HG03095 (cell line): ENCODE measurements around the gene PPM1L.

Source experiments
- ATAC-seq: cut with Tn5 transposase; IDR thresholded peaks from one replicate; pipeline ENCODE4 v1.9.1; 2021; ENCODE audit warnings: moderate library complexity; ENCODE audit not compliant: unreplicated experiment

Gene PPM1L

DNA sequence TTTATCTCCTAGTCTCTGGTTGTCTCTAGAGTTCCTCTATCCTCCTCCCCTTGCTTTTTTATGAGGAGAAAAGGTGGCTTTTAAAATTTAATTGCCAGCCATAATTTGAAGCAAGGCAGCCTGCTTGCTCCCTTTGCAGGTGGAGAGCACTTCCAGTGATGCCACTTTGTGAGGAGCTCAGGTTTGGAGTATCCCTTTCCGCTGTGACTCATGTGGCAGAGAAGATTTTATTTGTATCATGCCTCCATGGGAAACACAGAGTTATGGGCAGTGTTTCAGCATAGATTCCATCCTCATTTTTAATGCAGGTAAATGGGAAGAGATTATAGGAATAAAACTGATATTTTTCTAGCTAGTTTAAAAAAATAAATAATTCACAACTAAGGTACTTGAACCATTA lies 7.0 kb downstream of the PPM1L start:
- no peak for ATAC-seq

DNA sequence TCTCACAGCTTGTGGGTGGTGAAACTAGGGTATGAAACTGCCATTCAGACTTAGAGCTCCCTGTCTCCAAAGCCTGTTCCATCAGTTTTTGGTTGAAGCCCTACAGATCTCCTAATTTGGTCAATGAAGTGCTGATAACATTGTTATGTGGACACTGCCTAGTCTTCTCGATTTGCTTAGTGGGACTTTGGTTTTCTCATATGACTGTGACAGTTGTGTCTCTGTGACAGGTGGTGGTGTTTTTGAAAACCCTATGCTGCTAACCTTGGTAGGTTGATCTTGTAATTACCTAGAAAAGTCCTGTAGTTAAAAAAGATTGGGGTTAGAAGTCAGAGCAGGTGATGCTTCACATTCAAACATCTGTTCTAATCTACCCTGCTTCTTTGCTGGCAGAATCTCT lies 9.2 kb downstream of the PPM1L start:
- ATAC-seq, result no peak

DNA sequence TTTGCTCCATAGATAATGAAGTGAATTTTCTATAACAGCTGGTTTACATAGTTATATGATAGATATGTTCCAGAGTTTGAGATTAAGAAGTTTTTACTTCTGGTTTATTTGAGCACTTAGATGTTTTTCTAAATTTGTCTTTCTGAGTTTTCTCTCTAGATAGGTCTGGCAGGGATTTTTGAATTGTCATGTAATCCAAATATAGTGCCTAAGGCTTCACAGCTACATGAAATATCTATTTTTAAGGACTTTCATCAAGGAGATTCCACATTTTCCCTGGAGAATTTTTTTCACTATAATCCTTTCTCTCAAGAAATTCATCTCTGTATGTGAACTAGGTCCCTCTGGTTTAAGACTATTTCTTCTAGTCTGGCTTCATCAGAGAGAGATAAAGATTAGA lies 12.0 kb downstream of the PPM1L start:
- ATAC-seq, result no peak

DNA sequence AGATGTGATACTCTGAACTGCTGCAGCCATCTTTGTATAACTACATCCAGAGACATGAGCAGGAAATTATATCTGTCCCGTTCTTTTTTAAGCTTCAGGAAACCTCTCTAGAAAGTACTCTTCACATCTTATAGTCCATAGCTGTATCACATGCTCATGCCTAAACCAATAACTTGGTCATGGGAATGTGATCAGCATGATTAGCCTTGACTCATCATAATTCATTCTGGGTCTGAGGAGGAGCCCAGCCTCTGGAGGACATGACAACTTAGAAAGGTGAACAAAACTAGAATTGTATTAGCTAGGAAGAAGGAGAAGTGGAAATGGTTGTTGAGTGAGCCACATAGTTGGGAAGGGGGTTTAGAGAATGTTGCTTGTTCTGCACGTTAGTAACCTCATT lies 12.9 kb downstream of the PPM1L start:
- no peak for ATAC-seq

DNA sequence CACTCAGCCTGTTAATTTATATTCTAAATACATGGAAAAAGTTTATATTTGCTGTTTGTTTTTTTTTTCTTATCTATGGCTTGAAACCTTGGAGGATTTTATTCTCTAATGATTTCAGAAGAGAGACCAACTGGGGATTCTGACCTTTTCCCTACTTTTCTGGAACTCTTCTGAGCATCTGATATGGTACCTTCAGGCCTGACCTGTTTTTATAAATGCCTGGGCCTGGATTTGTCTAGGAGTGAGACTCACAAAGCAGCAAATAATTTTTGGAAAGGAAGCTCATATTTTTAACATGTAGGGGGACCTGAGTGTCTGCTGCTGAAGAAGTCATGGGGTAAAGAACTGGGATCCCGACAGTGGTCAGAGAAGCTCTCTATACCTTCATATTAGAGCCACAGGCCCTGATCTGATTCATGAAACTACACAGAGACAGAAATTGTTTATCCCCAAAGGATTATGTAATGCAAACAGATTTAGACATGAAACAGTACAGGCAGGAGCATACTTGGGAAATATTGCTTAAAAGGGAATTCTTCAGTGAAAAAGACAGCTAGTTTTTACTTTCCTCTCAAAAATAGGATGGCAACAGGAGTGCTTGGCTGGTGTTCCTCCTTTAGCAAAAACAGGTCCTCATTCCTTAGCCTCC lies 15.9 kb downstream of the PPM1L start:
- ATAC-seq, result no peak

DNA sequence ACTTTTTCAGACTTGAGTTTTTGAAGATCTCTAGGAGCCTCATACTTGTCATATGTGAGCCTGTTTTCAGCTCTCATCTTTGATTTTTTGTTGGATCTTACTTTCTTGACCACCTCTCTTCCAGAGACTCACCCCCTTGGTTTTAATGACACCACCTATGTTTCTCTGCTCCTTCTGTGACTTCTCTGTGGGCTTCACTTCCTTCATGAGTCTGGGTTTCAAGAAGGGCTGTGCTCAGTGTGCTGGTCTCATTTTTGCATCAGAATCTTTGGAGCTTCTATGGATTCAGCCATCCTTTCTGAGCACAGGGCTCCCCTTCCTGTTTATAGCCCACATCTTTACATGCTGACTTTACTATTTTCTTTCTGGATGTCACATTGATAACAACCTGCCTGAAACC lies 17.7 kb downstream of the PPM1L start:
- ATAC-seq, result no peak

DNA sequence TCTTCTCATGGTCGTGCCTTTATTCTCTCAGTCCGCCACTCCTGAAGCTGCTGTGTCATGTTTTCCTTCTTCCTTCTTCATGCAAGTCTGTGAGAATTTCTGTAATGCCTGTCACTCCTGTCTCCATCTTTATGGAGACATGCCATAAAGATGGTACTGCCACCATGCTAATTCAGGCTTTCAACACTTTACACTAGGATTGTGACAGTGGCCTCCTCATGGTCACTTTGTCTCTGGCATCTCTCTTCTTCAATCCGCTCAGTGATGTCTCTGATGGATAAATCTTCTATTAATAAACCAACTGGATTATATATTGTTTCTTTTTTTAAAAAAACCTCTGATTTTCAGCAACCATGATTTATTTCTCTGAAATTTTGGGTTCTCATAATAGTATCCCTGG lies 18.1 kb downstream of the PPM1L start:
- ATAC-seq, result no peak

DNA sequence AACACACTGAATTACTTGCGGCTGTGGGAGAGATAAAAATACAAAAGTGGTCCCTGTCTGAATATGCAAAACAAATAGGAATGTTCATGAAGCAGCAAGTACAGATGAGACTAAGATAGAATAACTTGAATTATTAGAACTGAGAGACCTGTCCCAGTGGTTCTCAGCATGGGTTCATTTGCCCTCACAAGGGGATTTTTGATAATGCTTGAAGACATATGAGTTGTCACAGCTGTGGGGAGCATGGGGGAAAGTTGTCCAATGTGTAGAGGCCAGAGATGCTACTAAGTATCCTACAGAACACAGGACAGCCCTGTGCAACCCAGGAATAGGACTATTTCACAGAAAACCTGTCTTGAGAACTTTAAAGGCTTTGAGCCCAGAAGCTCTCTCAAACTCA lies 22.4 kb downstream of the PPM1L start:
- no peak for ATAC-seq

DNA sequence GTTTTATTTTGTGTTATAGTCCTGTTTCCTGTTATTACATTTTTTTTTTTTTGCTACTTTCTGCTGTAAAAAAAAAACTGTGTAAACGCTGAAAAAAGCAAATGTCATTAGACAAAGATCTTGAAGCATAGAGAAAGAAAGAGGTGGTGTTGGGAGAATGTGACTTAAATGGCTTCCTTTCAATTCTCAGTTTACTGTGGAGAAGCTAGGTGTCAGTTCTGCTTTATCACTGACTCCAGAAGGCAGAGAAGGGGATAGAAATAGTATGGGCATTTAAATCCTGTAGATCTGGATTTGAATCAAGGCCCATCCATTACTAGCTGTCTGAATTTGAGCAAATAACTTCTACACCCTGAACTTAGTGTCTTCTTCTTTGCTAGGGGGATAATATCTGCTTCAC lies 23.0 kb downstream of the PPM1L start:
- no peak for ATAC-seq

DNA sequence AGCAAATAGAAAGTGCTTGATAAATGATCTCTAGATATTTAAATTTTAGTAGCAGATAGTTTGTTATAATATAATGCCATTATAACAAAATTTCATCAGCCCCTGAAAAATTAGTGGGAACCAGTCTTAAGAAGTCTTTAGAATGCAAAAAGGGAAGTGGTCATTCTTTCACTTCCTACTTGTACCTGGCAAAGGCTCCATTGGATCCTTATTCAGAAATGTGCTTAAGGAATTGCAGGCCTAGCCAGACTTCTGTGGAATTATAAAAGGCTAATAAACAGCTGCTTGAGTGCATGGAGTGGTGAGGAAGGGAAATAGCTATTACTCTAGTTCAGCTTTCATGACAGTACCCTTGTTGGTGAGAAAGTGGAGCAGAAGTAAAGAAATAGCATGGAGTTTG lies 24.2 kb downstream of the PPM1L start:
- no peak for ATAC-seq

DNA sequence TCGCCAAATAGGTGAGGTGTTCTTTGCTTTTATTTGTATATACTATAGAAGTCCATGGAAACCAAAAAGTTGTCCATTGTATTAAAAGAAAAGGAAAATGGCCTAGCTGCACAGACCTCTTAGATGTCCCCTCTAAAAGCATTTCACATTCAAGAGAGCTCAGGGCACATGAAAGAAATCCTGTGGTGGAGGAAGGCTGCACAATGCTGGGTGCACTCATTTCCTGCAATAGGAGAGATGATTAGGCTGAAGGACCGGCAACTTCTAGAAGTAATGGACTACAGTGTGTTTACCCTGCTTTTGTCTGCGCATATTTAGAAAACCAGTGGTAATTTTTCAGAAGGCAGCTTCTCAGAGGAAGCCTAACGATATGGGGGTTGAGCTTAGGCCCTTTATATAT lies 25.4 kb downstream of the PPM1L start:
- ATAC-seq, result no peak

DNA sequence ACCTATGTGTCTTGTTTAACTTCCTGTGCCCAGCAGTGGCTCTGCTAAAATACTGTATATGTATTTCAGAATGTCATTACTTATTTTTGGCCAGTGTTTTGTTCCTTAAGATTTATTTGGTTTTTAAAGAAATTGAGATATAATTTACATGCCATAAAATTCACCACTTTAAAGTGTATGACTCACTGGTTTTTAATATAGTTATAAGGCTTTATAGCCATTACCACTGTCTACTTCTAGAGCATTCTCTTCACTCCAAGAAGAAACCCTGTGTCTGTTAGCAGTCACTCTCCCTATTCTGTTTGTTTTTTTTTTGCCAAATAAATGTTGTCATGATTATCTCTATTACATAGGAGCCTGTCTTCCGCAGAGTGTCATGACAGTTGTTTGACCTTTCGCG lies 25.8 kb downstream of the PPM1L start:
- ATAC-seq, result no peak

DNA sequence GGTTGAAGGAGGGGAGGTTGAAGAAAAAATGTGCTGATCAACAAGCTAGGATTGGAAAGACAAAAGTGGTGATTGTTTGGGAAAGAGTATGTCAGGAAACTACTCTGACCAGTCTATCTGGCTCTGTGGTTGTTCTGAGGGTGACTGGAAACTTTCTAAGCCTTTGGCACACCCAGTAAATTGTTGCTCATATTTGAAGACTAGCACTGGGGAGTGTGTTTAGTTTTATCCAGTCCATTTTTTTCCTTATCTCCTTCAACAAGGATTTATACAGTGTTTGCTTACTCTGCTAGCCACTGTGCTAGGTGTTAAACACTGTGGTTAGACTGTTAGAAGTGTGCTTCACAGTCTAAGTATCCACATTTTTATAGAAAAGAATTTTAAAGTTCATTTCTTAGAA lies 28.8 kb downstream of the PPM1L start:
- ATAC-seq, result no peak

DNA sequence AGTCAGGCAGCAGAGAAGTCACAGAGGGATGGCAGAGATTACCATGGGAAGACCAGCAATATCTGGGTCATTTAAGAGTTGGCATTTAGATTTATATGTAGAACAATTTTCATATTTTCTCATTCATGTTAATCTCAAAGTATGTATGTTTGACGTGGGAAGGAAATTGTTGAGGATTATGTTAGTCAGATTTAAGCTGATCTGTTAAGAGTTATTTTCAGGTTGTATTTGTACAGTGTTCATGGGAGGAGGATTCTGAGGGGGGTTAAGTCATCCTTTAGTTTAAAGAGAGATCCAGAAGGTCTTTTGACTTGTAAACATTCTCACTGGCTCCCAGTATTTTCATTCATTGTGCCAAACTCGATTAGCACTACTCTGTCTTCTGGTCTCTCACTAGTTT lies 34.7 kb downstream of the PPM1L start:
- ATAC-seq, result no peak

DNA sequence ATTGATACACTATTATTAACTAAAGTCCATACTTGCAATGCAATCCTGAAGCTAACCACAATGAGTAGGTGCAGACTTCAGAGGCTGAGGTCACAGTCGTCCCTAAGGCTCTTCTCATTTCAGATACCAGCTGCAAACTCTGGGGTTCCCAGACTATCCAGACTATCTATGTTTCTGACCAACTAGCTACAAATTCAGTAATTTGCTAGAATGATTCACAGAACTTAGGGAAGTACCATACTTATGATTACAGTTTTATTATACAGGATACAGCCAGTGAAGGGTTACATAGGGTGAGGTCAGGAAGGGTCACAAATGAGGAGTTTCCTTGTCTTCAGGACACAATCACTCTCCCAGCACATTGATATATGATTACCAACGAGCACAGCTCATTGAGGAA lies 36.5 kb downstream of the PPM1L start:
- no peak for ATAC-seq

DNA sequence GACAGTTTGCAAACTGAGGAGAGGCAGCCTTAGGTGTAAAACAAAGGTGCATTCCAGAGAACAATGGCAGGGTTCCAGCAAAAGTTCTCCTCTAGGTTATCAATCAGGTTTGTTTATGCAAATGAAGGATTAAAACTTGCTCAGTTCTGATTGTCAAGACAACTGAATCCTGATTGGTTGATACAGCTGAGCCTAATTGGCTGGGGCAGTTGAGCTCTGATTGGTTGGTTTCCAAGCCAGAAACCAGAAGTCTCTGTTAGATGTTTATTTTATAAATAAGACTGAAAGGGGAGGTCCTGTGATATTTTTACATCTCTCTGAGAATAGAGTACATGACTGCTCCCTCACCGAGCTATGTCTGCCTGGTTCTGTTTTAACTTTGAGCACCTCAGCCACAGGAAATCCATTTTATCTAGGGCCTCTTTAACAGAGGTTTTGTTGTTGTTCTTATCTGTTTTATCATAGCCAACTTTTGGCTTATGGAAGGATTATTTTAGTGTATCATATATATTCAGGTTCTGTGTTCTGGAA lies 37.8 kb downstream of the PPM1L start:
- no peak for ATAC-seq

DNA sequence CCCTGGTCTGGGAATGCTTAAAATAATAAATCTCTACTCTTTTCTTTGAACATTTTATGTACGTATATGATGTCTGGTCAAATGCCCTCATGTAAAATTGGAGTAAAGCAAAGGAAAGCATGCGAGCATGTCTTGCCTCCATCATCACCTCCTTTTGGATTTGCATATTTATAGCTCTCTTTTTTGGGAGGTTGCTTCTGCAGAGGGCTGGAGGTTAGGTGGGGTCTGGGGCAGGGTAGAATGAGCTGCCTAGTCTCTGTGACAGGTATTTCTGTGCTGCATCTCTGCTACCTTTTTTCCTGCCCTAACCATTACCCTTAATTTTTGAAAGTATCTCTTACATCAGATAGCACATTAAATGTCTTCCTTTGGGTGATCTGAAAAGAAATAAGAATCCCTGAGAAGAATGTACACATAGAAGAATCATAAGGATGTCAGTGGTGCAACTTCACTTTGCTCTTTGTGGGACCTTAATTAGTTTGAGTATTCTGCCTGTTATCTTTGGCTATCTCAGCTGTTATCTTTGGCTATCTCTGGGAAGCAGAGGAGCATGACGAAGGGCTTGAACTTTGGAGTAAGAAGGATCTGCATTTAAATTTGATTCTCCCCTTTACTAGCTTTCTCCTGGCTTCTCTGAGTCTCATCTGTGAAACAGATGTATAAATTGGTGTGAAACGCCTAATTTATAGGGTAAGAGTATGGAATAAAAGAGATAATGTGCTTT lies 40.2 kb downstream of the PPM1L start:
- no peak for ATAC-seq

DNA sequence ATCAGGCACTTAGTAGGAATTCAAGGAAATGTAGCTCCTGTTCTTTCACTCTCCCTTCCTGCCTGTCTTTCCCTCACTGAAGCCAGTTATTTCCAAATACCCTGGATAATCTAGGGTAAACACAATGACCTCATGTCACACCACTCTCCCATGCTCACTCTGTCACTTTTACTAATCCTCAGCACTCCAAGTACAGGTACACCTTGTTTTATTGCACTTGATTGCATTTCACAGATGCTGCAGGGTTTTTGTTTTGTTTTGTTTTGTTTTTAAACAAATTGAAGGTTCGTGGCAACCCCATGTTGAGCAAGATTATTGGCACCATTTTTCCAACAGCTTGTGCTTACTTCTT lies 40.8 kb downstream of the PPM1L start:
- no peak for ATAC-seq

DNA sequence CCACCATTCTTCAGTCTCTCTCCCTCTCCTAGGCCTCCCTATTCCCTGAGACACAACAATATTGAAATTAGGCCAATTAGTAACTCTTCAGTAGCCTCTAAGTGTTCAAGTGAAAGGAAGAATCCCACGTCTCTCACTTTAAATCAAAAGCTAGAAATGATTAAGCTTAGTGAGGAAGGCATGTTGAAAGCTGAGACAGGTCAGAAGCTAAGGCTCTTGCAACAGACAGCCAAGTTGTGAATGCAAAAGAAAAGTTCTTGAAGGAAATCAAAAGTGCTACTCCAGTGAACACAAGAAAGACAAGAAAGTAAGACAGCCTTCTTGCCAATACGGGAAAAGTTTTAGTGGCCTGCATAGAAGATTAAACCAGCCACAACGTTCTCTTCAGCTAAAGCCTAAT lies 41.3 kb downstream of the PPM1L start:
- ATAC-seq, result no peak

DNA sequence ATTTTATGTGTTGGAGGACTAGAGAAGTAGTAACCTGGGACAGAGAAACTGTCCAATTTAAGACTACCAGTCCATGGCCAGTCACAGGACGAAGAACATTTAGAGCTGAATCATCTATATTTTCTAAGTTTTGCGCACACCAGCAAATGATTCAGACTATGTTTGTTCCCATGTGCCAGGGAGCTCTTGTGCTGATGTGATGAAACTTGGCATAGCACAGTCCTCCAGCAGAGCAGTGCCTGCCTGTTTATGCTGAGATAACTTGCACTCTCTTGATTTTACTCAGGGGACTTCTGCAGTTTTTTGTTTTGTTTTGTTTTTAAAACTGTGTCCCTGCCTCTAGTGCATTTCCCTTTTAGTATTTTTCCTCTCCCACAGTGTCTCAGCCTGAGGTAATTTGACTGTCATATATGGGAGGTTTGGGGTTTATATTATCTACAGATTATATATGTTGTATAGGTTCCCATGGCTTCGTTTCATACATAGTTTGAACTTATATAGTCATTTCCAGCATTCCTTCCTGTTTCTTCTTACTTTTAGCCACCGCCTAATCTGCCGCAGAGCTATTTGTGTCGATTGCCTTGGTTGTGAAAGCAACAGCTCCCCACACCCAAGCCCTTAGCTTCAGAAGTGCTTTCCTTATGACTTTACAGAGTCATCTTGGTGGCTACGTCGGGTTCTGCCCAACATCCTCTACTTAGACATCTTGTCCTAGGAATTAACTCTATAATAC lies 45.5 kb downstream of the PPM1L start:
- peak; percentile 90 for ATAC-seq

DNA sequence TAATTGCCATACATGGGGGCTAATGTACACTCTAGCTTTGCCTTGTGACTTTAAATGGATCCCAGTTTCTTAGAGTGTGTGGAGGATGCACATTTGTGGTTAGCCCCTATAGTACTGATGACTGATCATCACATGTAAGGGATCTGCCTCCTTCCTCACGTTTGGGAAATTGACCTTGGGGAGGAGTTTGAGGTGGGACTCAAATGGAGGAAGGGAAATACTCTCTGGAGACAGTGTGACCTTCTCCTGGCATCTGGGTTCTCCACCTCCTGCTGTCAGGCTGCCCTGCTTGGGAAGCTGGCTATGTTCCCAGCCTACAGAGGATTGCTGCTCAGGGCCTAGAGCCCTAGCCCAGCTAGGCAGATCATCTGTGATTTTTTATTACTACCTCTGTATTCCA lies 48.7 kb downstream of the PPM1L start:
- no peak for ATAC-seq

DNA sequence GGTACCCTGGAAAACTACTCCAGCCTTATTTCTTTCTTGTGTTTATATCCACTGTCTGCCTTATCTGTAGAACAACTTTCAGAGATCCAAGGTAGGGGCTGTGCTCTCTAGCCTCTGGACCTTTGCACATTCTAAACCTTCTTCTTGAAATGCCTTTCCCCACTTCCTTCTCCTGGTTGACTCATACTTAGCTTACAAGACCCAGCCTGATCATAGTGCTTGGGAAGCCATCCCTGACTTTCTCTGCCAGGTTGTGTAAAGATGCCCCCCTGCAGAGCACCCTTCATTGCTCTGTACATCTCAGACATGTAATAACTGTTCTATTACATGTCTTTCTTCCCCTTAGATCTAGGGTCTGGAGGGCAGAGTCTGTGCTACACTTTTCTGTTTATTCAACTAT lies 50.1 kb downstream of the PPM1L start:
- ATAC-seq, result no peak
